A673 (cell line): ENCODE measurements around the gene SDHB.

ENCODE experiments used
- CTCF ChIP-seq: fragments of 300-800, 200-600 bp; sonication (generic); conservative IDR thresholded peaks from 2 replicates; pipeline ENCODE4 v1.5.1; 2017; ENCODE audit warnings: low read depth, mild to moderate bottlenecking, antibody characterized with exemption, low read length, moderate library complexity, mixed read lengths
- EZH2 ChIP-seq: fragments of 200-600 bp; sonication (generic); IDR thresholded peaks from 2 replicates; pipeline ENCODE4 v1.6.1; 2017; ENCODE audit warnings: borderline replicate concordance, low read depth, mild to moderate bottlenecking, mixed read lengths, antibody characterized with exemption, low read length; ENCODE audit not compliant: poor library complexity, severe bottlenecking

DNA sequence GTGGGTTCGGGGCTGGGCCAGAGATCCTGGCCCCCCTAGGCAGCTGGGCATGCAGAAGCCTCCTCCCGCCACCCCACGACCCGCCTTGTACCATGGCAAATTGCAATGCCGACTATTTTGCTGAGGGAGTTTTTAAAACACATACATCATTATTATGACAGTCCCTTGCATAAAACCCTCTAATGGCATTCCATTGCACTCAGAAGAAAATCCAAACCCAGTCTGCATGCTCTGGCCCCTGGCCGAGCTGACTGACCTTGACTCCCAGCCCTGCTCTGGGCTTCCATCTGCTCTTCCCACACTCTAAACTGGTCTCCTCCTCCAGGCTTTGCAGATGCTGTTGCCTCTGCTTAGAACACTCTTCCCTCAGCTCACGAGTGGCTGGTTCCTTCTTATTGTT lies 37.4 kb upstream of the SDHB start:
- TF ChIP-seq CTCF (no peak), EZH2 (no peak)
